ENCODE measurements around the gene RAB3IL1. TPM values are rescaled to one million over a fixed set of nuclear protein-coding genes. Genes with fewer than 3 reads are reported as not detected.
"Not testable (repeated sequence)": the region's sequence is repeated elsewhere in the genome, so short reads cannot be mapped to it uniquely, and the experiment has no call there.

RAB3IL1 gene
- 3.7 and 6.2 TPM in 2 replicates for total RNA-seq

- DNase-seq (ENCODE audit: extremely low read depth, low read depth, low spot score), result no peak
Measured at GRCh38 chr11:61917334-61918109, at the start of gene RAB3IL1. RAB3IL1 (minus strand) TSS chr11:61917566; CDS start chr11:61917367, 199 bp downstream.

GRCh38 chr11:61966734-61967115, 49.4 kb upstream of the RAB3IL1 start:
- DNase-seq (ENCODE audit: extremely low read depth, low read depth, low spot score), result no peak

- not testable (repeated sequence) for DNase-seq (ENCODE audit: extremely low read depth, low read depth, low spot score)
Measured at GRCh38 chr11:61964666-61965271, 47.4 kb upstream of the RAB3IL1 start.

GRCh38 chr11:61964058-61964665, 46.8 kb upstream of the RAB3IL1 start:
- no peak for DNase-seq (ENCODE audit: extremely low read depth, low read depth, low spot score)

GRCh38 chr11:61963282-61964057, 46.1 kb upstream of the RAB3IL1 start:
- no peak for DNase-seq (ENCODE audit: extremely low read depth, low read depth, low spot score)

GRCh38 chr11:61963016-61963281, 45.6 kb upstream of the RAB3IL1 start:
- no peak for DNase-seq (ENCODE audit: extremely low read depth, low read depth, low spot score)

- no peak for DNase-seq (ENCODE audit: extremely low read depth, low read depth, low spot score)
Measured at GRCh38 chr11:61962213-61963015, 45.0 kb upstream of the RAB3IL1 start.

GRCh38 chr11:61961570-61962212, 44.3 kb upstream of the RAB3IL1 start:
- no peak for DNase-seq (ENCODE audit: extremely low read depth, low read depth, low spot score)

GRCh38 chr11:61960532-61960931, 43.2 kb upstream of the RAB3IL1 start:
- no peak for DNase-seq (ENCODE audit: extremely low read depth, low read depth, low spot score)

GRCh38 chr11:61959678-61960077, 42.3 kb upstream of the RAB3IL1 start:
- no peak for DNase-seq (ENCODE audit: extremely low read depth, low read depth, low spot score)

- DNase-seq (ENCODE audit: extremely low read depth, low read depth, low spot score), result no peak
Measured at GRCh38 chr11:61959114-61959513, 41.7 kb upstream of the RAB3IL1 start.

GRCh38 chr11:61958590-61958989, 41.2 kb upstream of the RAB3IL1 start:
- DNase-seq (ENCODE audit: extremely low read depth, low read depth, low spot score), result no peak

GRCh38 chr11:61957021-61957770, 39.8 kb upstream of the RAB3IL1 start:
- DNase-seq (ENCODE audit: extremely low read depth, low read depth, low spot score), result no peak

- no peak for DNase-seq (ENCODE audit: extremely low read depth, low read depth, low spot score)
Measured at GRCh38 chr11:61956191-61957020, 39.0 kb upstream of the RAB3IL1 start.

- DNase-seq (ENCODE audit: extremely low read depth, low read depth, low spot score), result no peak
Measured at GRCh38 chr11:61955422-61956135, 38.2 kb upstream of the RAB3IL1 start.

GRCh38 chr11:61954851-61955421, 37.6 kb upstream of the RAB3IL1 start:
- DNase-seq (ENCODE audit: extremely low read depth, low read depth, low spot score), result no peak

GRCh38 chr11:61954106-61954850, 36.9 kb upstream of the RAB3IL1 start:
- no peak for DNase-seq (ENCODE audit: extremely low read depth, low read depth, low spot score)
